PFSK-1 (cell line): Measurements from ENCODE around the gene MYDGF.

Experiments
- FOXP2 ChIP-seq: optimal IDR thresholded peaks from 2 replicates; pipeline ENCODE3; 2011; ENCODE audit warnings: borderline replicate concordance, control low read depth, inconsistent platforms; ENCODE audit not compliant: insufficient read depth; ENCODE audit errors: extremely low read length, extremely low read depth
- POLR2AphosphoS5 ChIP-seq: IDR thresholded peaks from 2 replicates; pipeline ENCODE4 v1.6.1; 2012; ENCODE audit warnings: low read depth, mild to moderate bottlenecking, control low read depth, low read length, moderate library complexity
- REST ChIP-seq, 2 experiments: IDR thresholded peaks; 2 replicates each; pipeline versions ENCODE4 v1.6.1 to v1.8.0; 2011 to 2012; ENCODE audit warnings: low read depth in 2 of 2, low read length in 2 of 2, control low read depth in 1 of 2, inconsistent platforms in 1 of 2, mild to moderate bottlenecking in 1 of 2, moderate library complexity in 1 of 2; ENCODE audit not compliant: insufficient read depth in 1 of 2
- SIN3A ChIP-seq: IDR thresholded peaks from 2 replicates; pipeline ENCODE4 v1.6.1; 2012; ENCODE audit warnings: mild to moderate bottlenecking, low read length, moderate library complexity, borderline replicate concordance; ENCODE audit not compliant: insufficient read depth
- TAF1 ChIP-seq: IDR thresholded peaks from 2 replicates; pipeline ENCODE4 v1.6.1; 2012; ENCODE audit warnings: low read length, control low read depth, borderline replicate concordance; ENCODE audit not compliant: insufficient read depth

MYDGF gene

GRCh38 chr19:4692251-4693077 is 22.3 kb upstream of the MYDGF start:
- TF ChIP-seq REST (IDR thresholded peaks at IDR 0.05; ENCODE audit: insufficient read depth in 1 of 2, low read depth in 2 of 2, low read length in 2 of 2) (no peak), POLR2AphosphoS5 (no peak), FOXP2 (no peak), TAF1 (no peak), SIN3A (no peak)

GRCh38 chr19:4691373-4691772 is 21.2 kb upstream of the MYDGF start:
- TF ChIP-seq TAF1 (no peak), POLR2AphosphoS5 (no peak), FOXP2 (no peak), REST (IDR thresholded peaks at IDR 0.05; ENCODE audit: insufficient read depth in 1 of 2, low read depth in 2 of 2, low read length in 2 of 2) (no peak), SIN3A (no peak)

DNA sequence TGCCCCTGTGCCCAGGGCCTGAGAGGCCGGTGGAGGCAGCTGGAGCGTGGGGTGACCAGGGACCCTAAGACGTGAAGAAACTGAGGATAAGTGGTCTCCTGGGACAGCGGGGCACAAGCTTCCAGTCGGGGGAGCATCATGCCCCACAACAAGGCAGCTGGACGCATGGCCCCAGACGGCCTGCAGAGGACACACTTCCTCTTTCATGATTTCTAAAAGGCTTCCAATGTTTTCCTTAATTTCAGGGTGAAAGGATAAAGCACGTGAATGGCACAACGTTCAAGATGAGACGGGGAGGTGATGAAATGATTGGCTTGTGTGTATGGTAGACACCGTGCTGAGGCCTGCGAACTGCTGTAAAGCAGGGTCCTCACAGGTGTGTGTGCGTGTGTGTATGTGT is 20.2 kb upstream of the MYDGF start:
- TF ChIP-seq FOXP2, result no peak
- TF ChIP-seq REST (IDR thresholded peaks at IDR 0.05; ENCODE audit: insufficient read depth in 1 of 2, low read depth in 2 of 2, low read length in 2 of 2), result no peak
- no peak for TF ChIP-seq SIN3A
- TF ChIP-seq TAF1, result no peak

- TF ChIP-seq SIN3A (no peak), REST (IDR thresholded peaks at IDR 0.05; ENCODE audit: insufficient read depth in 1 of 2, low read depth in 2 of 2, low read length in 2 of 2) (no peak), TAF1 (no peak), FOXP2 (no peak), POLR2AphosphoS5 (no peak)
These were observed 19.3 kb upstream of the MYDGF start for GRCh38 chr19:4689403-4689802.
